NCI-H510A treated with DMSO at 0.1 percent for 48 hours (cell line): ENCODE data around the gene ZNF609.

Experiments used
- DNase-seq: peaks from one replicate; lab custom pipeline; 2025; lab: John Stamatoyannopoulos, UW

The ZNF609 gene

DNA sequence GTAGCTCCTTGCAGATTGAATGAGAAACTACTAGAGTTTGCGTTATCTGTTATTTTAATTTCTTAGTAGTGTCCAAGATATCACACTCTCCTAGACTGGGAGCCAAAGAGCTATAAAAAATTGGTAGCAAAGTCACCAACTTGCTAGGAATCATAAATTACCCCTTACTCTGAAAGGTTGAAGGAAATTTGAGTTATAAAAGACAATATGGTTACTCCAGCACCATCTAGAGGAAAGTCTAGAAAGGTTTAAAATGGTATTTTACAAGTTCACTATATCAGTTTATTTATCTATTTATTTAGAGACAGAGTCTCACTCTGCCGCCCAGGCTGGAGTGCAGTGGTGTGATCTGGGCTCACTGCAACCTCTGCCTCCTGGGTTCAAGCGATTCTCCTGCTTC is 193.4 kb downstream of the ZNF609 start:
- no peak for DNase-seq

DNA sequence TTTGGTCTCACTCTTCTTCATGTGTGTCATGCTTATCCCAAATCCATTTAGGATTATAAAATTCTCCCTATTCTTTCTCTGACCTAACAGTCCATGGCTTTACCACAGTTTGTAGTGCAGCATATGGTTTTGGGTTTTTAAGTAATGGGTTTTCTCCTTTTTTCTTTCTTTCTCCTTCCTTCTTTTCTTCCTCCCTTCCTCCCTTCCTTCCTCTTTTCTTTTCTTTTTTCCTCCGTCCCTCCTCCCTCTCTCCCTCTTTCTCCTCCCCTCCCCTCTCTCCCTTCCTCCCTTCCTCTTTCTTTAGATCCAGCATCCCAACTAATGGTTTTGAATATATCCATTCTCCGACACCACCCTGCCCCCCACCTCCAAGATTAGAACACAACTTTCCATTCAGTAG is 196.1 kb downstream of the ZNF609 start:
- no peak for DNase-seq

DNA sequence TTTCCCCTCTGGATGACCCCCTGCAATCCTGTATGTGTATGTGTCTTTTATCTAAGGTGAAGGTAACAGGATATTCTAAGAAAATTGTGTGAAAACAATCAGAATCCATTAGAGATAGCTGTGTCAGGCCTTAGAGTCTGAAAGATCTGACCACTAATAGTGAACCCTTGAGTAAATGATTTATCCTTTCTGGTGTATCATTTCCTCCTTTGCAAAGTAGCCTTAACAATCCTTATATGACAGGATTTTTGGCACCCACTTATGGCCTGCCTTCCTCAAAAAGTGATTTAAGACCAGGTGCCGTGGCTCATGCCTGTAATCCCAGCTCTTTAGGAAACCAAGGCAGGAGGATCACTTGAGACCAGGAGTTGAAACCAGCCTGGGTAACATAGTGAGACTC is 204.8 kb downstream of the ZNF609 start:
- DNase-seq: no peak

DNA sequence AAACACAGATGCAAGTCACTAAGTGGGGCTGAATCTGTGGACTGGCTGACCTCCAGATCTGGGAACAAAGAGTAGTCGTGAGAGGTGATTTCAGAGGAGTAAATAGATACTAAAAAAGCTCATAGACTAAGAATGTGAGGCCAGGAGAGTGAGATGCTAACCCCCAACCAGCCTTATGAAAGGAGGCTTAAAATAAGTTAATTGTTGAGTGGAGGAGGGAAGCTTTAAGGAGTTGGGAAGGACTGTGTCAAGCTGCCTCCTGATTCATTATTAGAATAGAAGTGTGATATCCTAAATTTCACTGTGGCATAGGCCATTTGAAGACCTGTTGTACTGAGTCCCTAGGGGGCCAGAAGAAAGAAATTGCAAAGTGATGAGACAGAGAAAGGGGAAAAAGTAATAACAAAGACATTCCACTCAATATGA is 207.4 kb downstream of the ZNF609 start:
- no peak for DNase-seq

DNA sequence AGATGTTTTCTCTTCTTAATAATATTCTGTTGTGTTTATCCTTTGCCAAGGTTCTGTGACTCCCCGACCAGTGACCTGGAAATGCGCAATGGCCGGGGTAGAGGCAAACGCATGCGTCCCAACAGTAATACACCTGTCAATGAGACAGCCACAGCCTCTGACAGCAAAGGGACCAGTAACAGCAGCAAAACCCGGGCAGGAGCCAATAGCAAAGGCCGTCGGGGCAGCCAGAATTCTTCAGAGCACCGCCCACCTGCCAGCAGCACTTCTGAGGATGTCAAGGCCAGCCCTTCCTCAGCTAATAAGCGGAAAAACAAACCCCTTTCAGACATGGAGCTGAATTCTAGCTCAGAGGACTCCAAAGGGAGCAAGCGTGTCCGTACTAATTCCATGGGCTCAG is 213.5 kb downstream of the ZNF609 start:
- DNase-seq: no peak

DNA sequence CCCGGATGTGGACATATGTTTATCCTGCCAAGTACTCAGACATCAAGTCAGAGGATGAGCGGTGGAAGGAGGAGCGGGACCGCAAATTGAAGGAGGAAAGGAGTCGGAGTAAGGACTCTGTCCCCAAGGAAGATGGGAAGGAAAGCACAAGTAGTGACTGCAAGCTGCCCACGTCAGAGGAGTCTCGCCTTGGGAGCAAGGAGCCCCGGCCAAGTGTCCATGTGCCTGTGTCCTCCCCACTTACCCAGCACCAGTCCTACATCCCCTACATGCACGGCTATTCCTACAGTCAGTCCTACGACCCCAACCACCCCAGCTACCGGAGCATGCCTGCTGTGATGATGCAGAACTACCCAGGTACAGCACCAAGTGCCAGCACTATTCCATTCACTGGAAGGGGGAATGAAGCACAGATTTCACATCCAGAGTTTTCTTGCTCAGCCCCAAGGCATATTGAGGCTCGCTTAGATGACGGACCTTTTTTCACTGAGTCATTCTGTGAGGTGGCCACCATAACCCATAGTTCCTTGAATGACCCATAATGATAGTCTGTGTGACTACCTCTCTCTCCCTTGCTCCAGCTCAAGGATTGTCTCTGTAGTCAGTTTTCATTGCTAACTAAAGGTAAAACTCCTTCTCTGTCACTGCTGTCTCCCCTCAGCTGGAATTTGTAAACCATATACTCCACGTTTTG is 217.9 kb downstream of the ZNF609 start:
- no peak for DNase-seq

DNA sequence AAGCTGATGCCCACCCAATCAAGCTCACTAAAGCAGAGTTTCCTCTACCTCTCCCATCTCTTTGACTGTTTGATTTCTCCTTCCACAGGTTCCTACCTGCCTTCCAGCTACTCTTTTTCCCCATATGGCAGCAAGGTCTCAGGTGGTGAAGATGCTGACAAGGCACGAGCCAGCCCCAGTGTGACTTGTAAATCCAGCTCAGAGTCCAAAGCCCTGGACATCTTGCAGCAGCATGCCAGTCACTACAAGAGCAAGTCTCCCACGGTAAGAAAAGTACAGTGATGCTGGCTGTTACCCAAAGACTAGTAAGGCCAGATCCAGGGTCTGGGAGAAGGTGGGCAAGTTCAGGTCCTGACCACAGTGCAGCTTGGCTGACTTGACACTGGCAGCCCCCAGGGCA is 219.7 kb downstream of the ZNF609 start:
- no peak for DNase-seq

DNA sequence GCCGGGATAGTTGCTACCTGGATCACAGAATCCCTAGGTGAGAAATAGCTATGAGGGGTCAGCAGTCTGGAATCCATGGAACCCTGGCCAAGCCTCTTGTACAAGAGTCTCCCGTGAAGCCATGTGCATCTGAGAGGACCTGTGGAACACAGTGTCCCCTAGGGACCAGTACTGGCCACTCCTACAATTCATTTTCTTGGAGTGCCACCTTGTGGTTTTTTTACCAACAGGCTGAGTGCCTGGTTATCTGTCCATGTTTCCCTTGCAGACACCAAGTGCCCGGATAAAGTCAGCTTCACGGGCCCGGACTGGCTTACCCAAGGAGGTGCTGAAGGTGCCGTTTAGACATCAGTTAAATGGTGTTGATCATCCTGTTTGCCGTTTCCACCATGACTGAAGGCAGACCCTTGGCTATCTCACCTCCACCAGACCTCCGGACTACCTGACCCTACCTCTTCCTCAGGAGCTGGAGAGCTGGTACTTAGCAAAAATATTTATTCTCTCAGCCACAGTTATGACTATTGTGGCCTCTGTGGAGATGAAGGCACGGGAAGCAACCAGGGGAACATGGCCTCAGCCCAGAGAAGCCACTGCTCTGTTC is 221.1 kb downstream of the ZNF609 start:
- peak; percentile 27 for DNase-seq

DNA sequence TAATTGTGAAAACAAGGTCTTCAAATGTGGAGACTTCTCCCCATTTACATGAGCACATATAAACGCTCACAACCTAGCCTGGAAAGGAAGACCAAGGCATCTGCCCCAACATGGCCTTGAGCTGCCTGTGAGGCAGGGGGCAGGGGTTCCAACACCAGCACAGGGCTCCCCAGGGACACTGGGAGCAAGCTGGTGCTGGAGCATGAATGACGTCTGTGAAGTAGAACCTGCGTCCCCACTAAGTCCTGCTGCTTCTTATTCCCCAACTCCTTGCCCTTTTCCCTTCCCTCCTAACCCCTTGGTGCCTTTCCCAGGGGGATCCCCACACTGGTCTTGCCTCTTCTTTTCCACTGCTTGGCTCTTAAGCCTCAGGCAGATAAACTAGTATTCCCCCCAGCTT is 221.9 kb downstream of the ZNF609 start:
- DNase-seq: no peak

DNA sequence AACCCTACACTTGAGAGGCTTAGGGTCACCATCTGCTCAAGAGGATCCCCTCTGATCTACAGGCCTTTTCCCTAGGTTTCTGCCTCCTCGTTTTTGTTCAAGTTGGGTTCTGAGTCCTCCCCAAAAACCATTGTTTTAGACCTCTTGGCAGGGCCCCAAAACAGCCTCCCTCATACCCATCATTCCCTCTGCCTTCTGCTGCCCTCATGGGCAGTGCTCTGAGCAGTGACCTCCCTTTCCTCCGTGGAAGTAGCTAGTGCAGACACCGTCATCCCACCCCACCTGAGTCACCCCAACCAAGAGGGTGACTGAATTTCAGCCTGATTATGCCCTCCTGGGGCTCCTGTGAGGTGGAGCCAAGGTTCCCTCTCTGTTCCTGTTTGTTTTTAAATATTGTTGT is 223.0 kb downstream of the ZNF609 start:
- DNase-seq: no peak

DNA sequence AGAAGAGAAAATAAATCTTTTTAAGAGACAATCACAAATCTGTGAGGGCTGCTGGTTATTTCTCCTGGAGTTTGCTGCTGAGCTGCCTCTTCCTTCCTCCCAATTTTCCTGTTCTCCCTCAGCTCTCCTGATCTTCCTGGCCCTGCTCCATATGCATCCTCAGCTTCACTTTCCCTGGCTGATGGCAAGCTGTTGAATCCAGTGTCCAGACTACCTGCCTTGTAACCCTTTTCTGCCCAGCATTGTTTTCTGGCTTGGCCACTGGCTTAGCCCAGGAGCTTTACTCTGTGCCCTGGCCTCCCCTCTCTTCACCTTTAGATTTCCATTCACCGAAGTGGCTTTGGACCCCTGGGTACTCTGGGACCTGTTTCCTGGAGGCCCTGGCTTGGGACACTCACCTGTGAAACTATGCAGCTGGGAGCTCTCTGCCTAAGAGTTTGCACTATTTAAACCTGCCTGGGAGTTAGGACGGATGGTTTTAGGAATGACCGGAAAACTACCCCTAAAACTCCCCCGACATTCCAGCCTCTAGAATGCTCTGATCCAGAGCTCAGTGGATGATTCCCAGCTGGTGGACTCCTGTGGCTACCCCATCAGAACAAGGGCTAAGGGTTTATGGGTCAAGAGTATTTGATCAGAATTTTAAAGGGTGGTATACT is 225.0 kb downstream of the ZNF609 start:
- DNase-seq: no peak

DNA sequence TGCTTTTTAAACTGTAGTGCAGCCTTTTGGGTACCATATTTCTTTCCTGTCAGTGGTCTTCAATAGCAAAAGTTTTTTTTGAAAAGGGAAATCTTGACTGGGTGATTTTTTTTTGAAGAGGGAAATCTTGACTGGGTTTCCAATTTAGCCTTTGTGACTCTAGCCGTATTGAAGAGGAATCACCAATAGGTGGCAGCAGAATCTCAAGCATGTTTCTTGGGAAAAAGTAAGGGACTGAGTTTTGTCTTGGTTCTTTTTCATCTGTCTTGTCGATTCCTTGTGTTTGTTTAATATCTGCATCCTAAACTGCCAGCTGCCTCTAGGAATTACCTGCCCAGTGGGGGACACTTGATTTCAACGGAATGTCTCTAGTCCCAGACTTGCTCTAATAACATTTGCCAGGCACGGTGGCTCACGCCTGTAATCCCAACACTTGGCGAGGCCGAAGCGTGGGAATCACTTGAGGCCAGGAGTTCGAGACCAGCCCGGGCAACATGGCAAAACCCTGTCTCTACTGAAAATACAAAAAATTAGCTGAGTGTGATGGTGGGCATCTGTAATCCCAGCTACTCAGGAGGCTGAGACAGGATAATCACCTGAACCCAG is 225.9 kb downstream of the ZNF609 start:
- DNase-seq: peak; percentile 10

DNA sequence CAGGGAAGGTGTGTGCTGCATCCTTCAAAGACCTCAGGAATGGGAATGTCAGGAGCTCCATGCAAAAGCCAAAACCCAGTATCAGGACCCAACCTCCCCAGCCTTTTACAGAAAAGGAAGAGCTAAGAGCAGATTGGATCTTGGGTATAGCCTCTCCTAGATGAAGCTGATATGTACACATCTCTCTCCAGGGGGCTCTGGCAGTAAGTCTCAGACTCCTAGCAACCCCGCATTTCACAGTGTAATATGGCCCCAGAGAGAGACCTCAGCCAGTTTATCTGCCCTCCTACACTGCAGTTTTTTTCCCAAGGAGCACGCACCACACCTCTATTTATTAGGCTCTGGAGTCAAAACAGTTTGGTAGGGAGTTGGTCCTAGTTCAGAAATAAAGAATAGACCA is 226.8 kb downstream of the ZNF609 start:
- no peak for DNase-seq

DNA sequence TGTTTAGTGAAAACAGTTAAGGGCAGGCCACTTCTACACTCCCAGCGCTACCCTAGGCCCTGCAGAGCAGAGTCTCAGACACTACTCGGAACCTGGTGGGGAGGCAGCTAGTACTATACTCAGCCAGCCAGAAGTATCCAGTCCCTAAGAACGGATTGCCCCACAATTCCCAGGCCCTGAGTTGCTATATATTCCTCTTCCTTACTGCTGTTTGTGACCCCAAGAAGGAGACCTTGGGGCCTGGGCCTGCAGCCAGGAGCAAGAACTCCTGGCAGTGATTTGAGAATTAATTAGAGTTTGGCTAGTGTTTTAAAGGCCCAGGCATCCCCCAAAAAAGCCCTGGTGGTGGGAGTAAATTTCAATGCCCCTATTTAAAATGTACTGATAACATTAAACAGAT is 227.3 kb downstream of the ZNF609 start:
- no peak for DNase-seq

DNA sequence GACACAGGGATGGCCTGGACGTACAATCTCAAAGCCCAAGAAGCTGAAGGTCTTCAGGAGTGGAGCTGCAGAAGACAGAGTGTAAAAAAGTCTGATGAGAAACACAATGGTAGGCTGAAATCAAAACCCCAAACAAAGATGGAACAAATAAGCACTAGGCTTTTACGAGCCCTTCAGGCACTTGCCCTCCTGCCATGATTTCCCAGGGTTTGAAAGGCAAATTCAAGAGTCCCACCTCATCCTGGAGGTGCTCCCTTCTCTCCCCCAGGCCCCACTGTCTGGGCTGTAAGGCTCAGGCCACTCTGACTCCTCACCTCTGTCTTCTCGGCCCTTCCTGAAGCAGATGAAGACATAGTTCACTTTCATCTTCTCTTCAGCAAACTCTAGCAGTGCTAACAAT is 228.4 kb downstream of the ZNF609 start:
- DNase-seq: no peak

DNA sequence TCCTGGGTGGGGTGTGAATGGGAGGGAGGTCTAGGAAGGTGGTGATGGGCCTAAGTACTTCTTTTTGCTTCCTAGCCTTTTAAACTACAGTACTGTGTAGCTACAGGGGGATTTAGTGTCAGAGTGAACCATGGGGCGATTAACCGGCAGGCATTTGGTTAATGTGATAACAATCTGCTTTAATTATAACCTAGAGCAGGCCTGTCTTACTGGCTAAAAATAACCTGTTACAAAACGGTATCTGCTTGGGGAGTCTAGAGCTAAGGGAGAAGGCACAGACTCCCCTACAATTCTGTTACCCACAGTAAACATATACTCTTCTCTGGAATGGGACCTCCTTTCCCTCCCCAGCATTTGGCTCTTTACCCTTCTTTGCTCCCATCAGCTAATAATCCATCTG is 229.6 kb downstream of the ZNF609 start:
- DNase-seq: no peak

DNA sequence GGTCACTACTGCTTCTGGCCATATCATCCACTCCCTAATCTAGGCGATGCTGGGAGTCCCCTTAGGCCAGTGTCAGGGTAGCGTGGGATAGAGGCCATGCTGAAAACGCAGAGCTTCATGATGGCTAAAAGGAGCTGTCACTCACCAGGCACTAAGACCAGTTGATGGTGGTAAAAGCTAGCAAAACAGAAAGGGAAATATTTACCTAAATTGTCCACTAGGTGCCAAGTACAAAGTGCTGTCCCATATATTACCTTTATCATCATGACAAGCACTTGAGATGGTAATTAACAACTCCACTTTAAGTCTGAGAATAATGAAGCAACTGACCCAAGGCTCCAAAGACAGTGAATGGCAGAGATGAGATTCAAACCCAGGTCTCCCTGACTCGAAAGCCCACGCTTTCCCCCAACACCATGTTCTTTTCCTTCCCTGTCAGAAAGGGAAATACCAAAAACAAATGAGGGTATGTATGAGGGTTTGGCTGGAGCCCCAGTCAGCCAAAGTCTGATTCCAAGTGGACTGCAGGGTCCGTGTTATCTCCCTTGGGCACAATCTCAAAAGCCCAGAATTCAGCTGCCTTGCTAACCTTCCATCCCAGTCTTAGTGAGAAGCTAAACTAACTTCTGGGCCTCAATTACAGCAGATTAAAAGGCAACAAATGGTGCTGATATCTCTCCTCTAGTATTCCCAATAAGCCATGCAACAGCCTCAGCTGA is 230.4 kb downstream of the ZNF609 start:
- DNase-seq: no peak

DNA sequence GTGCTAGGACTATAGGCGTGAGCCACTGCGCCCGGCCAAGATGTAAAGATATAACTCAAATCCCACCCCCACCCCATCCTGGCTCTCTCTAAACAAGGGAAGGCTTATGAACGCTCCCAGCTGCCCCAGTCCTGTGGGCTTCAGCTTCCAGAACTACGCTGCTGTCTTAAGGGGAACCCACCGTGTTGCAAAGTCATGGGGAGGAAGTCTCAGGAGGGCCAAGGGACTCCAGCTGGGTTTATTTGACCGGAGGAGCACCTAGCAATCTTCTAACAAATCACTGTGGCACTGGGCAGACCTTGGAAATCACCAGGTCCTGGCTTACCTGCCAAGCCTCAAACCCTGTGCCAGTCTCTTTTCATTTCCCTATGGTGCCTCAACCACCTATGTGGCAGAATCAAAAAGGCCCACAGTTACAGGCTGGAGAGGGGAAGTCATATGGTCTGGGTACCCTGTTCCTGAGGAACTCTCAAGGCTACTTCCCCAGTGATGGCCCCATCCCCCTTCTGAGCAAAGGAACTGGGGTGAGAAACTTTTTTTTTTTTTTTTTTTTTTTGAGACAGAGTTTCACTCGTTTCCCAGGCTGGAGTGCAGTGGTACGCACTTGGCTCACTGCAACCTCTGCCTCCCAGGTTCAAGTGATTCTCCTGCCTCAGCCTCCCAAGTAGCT is 231.7 kb downstream of the ZNF609 start:
- DNase-seq: no peak

DNA sequence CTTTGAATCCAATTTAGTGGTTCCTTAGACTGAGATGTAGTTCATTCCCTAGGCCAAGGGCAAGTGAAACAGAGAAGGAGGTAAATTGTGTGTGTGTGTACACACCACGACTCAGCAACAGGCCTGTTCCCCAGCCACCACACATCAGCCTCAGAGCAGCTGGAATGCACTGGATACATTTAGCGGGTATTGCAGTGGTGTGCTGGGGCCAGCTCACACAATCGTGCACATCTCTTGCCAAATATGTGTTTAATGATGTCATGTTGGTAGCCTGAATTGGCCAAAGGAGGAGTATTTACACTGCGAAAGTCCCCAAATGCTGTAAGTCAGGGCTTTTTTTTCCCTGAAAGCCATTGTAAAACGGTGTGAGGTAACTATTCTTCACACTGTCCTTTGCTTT is 232.8 kb downstream of the ZNF609 start:
- DNase-seq: no peak

DNA sequence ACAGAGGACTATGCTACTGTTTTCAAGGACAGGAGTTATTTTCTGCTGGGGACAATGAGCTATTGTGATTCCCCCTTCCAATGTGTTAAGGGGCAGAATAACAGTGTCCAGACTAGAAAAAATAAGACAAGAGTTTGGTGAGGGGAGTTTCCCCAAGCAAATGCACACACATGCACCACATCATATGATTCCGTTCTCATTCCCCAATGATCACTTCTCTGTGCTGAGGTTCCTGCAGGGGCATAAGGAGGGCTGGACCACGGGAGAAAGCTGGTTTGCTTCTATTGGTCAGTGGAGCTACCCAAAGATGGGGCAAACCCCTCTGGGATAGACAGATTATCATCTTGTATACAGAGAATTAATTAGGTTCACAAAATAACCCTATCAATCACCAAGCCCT is 234.4 kb downstream of the ZNF609 start:
- no peak for DNase-seq

DNA sequence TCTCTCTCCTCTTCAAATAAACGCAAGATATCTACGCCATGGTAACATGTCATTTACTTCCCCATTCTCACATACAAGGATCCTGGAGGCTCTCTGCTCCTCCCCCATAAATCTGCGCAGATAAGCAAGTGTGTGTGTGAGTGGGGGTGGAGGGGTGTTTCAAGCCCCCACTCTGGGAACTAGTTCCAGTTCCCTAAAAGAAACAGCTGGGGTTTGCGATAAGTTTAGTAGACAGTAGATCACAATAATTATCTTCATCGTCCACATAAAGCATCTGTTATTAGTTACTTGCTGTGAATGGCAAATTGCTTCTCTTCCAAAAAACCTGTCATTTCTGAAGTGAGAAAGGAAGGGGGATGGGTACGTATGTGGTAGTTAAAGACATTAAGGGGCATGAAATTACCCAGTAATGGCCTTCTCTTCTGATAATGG is 235.2 kb downstream of the ZNF609 start:
- DNase-seq: no peak

DNA sequence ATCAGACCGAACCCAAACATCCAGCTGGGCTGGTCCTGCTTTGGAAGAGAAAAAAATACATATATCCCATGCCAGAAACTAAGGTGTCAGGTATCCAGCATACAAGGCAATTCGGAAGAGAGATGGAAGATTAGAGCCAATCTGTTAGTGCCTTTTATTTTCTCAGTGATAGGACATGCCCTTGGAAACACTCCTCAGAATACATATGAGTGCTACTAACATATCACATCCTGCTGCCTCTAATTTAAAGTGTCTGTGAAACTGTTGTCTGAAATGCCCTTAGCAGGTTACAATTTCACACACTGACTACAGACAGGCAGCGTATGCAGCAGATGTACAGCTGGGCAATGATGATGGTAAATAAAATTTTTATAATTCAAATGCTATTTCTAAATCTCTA is 236.1 kb downstream of the ZNF609 start:
- DNase-seq: no peak
